Ovary (tissue), 9 donors: ENCODE results near the gene CTNNBL1. TPM values are rescaled to one million over a fixed set of nuclear protein-coding genes. Genes with fewer than 3 reads are reported as not detected.

Experiments used
- DNase-seq, 5 donors: peaks; one replicate each; pipeline ENCODE4 v3.0.0-alpha.2; 2019 to 2020
- H3K27ac ChIP-seq, 2 donors: fragments of 200-600 bp; one replicate each; pipeline versions ENCODE4 v1.5.1 to v1.8.0; 2019 to 2022
- H3K27me3 ChIP-seq: fragments of 200-600 bp; one replicate; pipeline ENCODE4 v1.8.0; 2022
- H3K36me3 ChIP-seq: fragments of 200-600 bp; sonication (generic); one replicate; pipeline ENCODE4 v1.5.1; 2019
- H3K4me1 ChIP-seq: one replicate; pipeline ENCODE4 v1.8.1; 2013; ENCODE audit warnings: mild to moderate bottlenecking, moderate library complexity; ENCODE audit not compliant: insufficient read depth
- H3K4me3 ChIP-seq: fragments of 200-600 bp; sonication (generic); one replicate; pipeline ENCODE4 v1.5.1; 2017
- H3K9me3 ChIP-seq, 2 donors: fragments of 200-600 bp in 1 of 2; sonication (generic) in 1 of 2; one replicate each; pipeline versions ENCODE4 v1.5.1 to v1.8.1; 2013 to 2019; ENCODE audit warnings: mild to moderate bottlenecking in 1 of 2, moderate library complexity in 1 of 2
- CTCF ChIP-seq, 3 donors: fragments of 450-650 bp in 2 of 3; fragments of 200-600 bp in 1 of 3; IDR thresholded peaks; one replicate each; pipeline versions ENCODE4 v1.5.1 to v1.8.0; 2016 to 2022; ENCODE audit warnings: antibody characterized with exemption in 3 of 3, mild to moderate bottlenecking in 1 of 3
- EP300 ChIP-seq: sonication (generic); formaldehyde crosslinking; IDR thresholded peaks from one replicate; pipeline ENCODE4 v1.6.1; 2017; ENCODE audit warnings: antibody characterized with exemption
- POLR2A ChIP-seq: fragments of 450-650 bp; IDR thresholded peaks from one replicate; pipeline ENCODE4 v1.6.1; 2017; ENCODE audit warnings: antibody characterized with exemption, mild to moderate bottlenecking, moderate library complexity
- WGBS, 3 donors: extraction: QIAGEN DNeasy Blood & Tissue Kit in 1 of 3; methylation state at CpG; one replicate each; pipeline versions ENCODE4 v1.1.5 to v1.1.7; 2013 to 2017; 5-methylcytosine and 5-hydroxymethylcytosine counted together
- intact Hi-C, 4 donors: fragments of 100-400 bp; cut with DNase I; formaldehyde crosslinking; loops; one replicate each; pipeline versions ENCODE4 v1.11.0 to v1.15.1; 2022 to 2023
- polyA plus RNA-seq, 2 donors: library from polyadenylated mRNA; stranded (reverse); fragments of 200-250 nt in 1 of 2; fragments of 350-450 nt in 1 of 2; fragmentation: Illumina TruSeq in 1 of 2; extraction: RNeasy Lipid Tissue Mini Kit (QIAGEN cat#74804) in 1 of 2; gene quantifications; one replicate each; pipeline ENCODE4 v1.2.3, GENCODE V29; 2013 to 2014
- total RNA-seq, 7 donors: library from RNA; depleted of rRNA in 2 of 7; stranded (reverse); fragments of >200 nt in 2 of 7; fragmentation: NEBNext Ultra II Directional in 3 of 7; extraction: Animal tissue kit (Norgen Biotek cat#: 25700) in 3 of 7; gene quantifications; one replicate each; pipeline versions ENCODE4 v1.1.0 to v1.2.4, GENCODE V29; 2016 to 2023
- donor health status: DM: no; HTN: no; CAD: no; lungs with moderate emphysema.
- donor health status: DM: no; HTN: no; CAD: no.
- donor health status: Bipolar disorder and iron deficiency.
- donor health status: DM: yes; HTN: yes; CAD: no.
- donor health status: DM: no; HTN: no; CAD: no.
- donor health status: DM: yes; HTN: yes; CAD: no.

The CTNNBL1 gene
- total and polyA plus RNA-seq, 9 donors = 17.3 to 58.7 (median 42.3) TPM

DNA sequence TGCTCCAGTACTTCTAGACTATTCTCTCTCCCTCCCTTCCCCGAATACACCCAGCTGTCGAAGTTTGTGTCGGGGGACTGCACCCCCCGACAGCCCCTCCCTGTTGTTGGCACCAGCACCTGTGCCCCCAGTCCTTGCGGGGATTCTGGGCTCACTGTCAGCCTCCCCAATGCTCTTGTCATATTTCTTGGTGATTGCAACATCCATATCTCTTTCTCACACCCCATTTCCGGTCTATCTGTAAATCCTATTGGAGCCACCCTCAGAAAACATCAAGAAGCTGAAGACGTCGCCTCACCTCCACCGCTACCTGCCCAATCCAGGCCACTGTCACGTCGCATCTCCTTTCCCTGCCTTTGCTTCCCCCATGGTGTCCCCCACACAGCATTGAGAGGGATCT is 176.5 kb downstream of the CTNNBL1 start:
- H3K4me1 ChIP-seq = no peaks in the 10 kb centered on the region
- H3K27ac ChIP-seq = no peak overlapping the region
- H3K27me3 ChIP-seq = no peaks in the 10 kb centered on the region
- no peaks in the 10 kb centered on the region for H3K9me3 ChIP-seq
- intact Hi-C loops = no loop called here
- no peak for DNase-seq
- no peak for TF ChIP-seq EP300
- no peak for TF ChIP-seq CTCF (IDR thresholded peaks at IDR 0.05)
- no peak for TF ChIP-seq POLR2A
- 84 to 85% (median 85%) methylated on average over 11 of the region's 11 CpGs for WGBS, 3 donors
- H3K36me3 ChIP-seq = no peaks in the 10 kb centered on the region
- no peak overlapping the region for H3K4me3 ChIP-seq

DNA sequence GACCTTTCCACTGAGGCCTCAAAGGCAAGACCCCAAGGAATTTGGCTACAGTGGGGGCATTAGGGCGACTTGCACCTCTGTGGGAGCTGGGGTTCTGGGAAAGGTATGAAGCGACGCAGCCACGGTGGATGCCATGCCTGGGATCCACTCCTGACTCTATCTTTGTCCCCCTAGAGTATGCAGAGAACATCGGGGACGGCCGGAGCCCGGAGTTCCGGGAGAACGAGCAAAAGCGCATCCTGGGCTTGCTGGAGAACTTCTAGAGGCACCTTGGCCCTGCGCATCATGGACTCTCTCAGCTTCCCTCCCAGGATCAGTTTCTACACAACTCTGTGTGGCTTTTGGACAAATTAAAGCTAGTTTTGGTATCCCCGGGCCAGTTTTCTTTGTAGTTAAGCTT is 177.9 kb downstream of the CTNNBL1 start:
- intact Hi-C loops = no loop called here
- Histone ChIP-seq H3K4me3 (no peak overlapping the region), H3K4me1 (no peaks in the 10 kb centered on the region), H3K36me3 (no peaks in the 10 kb centered on the region), H3K27ac (no peak overlapping the region), H3K9me3 (no peaks in the 10 kb centered on the region), H3K27me3 (no peaks in the 10 kb centered on the region)
- 92 to 95% (median 93%) methylated on average over 13 of the region's 13 CpGs for WGBS, 3 donors
- TF ChIP-seq EP300 (no peak), POLR2A (no peak), CTCF (IDR thresholded peaks at IDR 0.05) (no peak)
- DNase-seq = no peak

GRCh38 chr20:37872161-37872560 is 178.3 kb downstream of the CTNNBL1 start:
- DNase-seq = no peak
- no peaks in the 10 kb centered on the region for H3K36me3 ChIP-seq
- TF ChIP-seq CTCF (IDR thresholded peaks at IDR 0.05) (no peak), EP300 (no peak), POLR2A (no peak)
- H3K27me3 ChIP-seq = no peaks in the 10 kb centered on the region
- intact Hi-C loops = no loop called here
- H3K4me1 ChIP-seq = no peaks in the 10 kb centered on the region
- 85 to 93% (median 91%) methylated on average over 9 of the region's 9 CpGs for WGBS, 3 donors
- H3K4me3 ChIP-seq = no peak overlapping the region
- H3K9me3 ChIP-seq = no peaks in the 10 kb centered on the region
- H3K27ac ChIP-seq = no peak overlapping the region

DNA sequence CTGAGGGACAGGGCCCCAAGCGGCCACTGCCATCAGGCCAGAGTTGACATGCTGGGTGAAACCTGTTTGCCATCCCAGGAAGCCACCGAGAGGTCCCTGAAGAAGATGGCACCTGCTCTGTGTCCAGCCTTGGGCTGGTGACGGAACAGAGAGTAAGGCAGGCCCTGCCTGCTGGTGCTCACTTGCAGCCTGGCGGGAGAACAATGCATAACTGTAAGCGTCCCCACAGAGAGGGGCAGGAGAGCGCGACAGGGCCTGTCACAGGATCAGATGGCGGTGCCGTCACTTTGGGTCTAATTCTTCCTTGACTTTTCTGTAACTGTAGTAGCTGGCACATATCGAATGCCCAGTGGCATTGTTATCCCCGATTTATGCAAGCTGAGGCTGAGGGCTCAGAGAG is 180.1 kb downstream of the CTNNBL1 start:
- DNase-seq = no peak
- Histone ChIP-seq H3K9me3 (no peaks in the 10 kb centered on the region), H3K27me3 (no peaks in the 10 kb centered on the region), H3K27ac (no peak overlapping the region), H3K4me3 (no peak overlapping the region), H3K36me3 (no peaks in the 10 kb centered on the region), H3K4me1 (no peaks in the 10 kb centered on the region)
- intact Hi-C loops = no loop called here
- 92 to 95% (median 95%) methylated on average over 11 of the region's 11 CpGs for WGBS, 3 donors
- TF ChIP-seq EP300 (no peak), CTCF (IDR thresholded peaks at IDR 0.05) (no peak), POLR2A (no peak)
